GM04503 (cell line): ENCODE results near the gene WNK2.

Experiments used
- DNase-seq: peaks from one replicate; pipeline ENCODE4 v3.0.0-alpha.2; 2012; ENCODE audit warnings: low read depth

The WNK2 gene

GRCh38 chr9:93295456-93296076 lies 111.6 kb downstream of the WNK2 start:
- no peak for DNase-seq

- no peak for DNase-seq
Observed at GRCh38 chr9:93296889-93297480, 113.0 kb downstream of the WNK2 start.

GRCh38 chr9:93297659-93298497 lies 113.9 kb downstream of the WNK2 start:
- no peak for DNase-seq

GRCh38 chr9:93298498-93299417 lies 114.8 kb downstream of the WNK2 start:
- no peak for DNase-seq

GRCh38 chr9:93299418-93300174 lies 115.7 kb downstream of the WNK2 start:
- DNase-seq = no peak

GRCh38 chr9:93300175-93300572 lies 116.2 kb downstream of the WNK2 start:
- no peak for DNase-seq

- no peak for DNase-seq
Observed at GRCh38 chr9:93300585-93301081, 116.7 kb downstream of the WNK2 start.

- no peak for DNase-seq
Observed at GRCh38 chr9:93301291-93301811, 117.4 kb downstream of the WNK2 start.

- no peak for DNase-seq
Observed at GRCh38 chr9:93301911-93302541, 118.1 kb downstream of the WNK2 start.

GRCh38 chr9:93302586-93303257 lies 118.8 kb downstream of the WNK2 start:
- DNase-seq = no peak

GRCh38 chr9:93303258-93303771 lies 119.4 kb downstream of the WNK2 start:
- DNase-seq = no peak

- DNase-seq = no peak
Observed at GRCh38 chr9:93303806-93304573, 120.1 kb downstream of the WNK2 start.

GRCh38 chr9:93304574-93305496 lies 120.9 kb downstream of the WNK2 start:
- DNase-seq = no peak

- no peak for DNase-seq
Observed at GRCh38 chr9:93305497-93306020, 121.6 kb downstream of the WNK2 start.

GRCh38 chr9:93306081-93306480 lies 122.1 kb downstream of the WNK2 start:
- no peak for DNase-seq

GRCh38 chr9:93306579-93307091 lies 122.7 kb downstream of the WNK2 start:
- no peak for DNase-seq

- no peak for DNase-seq
Observed at GRCh38 chr9:93307468-93308157, 123.7 kb downstream of the WNK2 start.
